HAP-1 (cell line): Measurements from ENCODE around the gene ACY1.
"Not testable (repeated sequence)": the region's sequence is repeated elsewhere in the genome, so short reads cannot be mapped to it uniquely, and the experiment has no call there.

ENCODE experiments used
- DNase-seq, 2 experiments: peaks; one replicate each; pipeline ENCODE4 v3.0.0-alpha.2; 2016 to 2020; ENCODE audit warnings: low spot score in 2 of 2
- H3K27me3 ChIP-seq: fragments of 250-450 bp; sonication (Bioruptor Pico); 2 replicates; pipeline ENCODE4 v1.5.1; 2020; ENCODE audit warnings: low read depth, mild to moderate bottlenecking, moderate library complexity
- H3K36me3 ChIP-seq: fragments of 250-450 bp; sonication (Bioruptor Pico); replicated peaks from 2 replicates; pipeline ENCODE4 v1.5.1; 2020; ENCODE audit warnings: mild to moderate bottlenecking
- H3K4me1 ChIP-seq: fragments of 250-450 bp; sonication (Bioruptor Pico); 2 replicates; pipeline ENCODE4 v1.5.1; 2020; ENCODE audit warnings: mild to moderate bottlenecking
- H3K4me3 ChIP-seq: fragments of 250-450 bp; sonication (Bioruptor Pico); 2 replicates; pipeline ENCODE4 v1.5.1; 2020; ENCODE audit warnings: mild to moderate bottlenecking, moderate library complexity
- H3K9me3 ChIP-seq: fragments of 250-450 bp; sonication (Bioruptor Pico); 2 replicates; pipeline ENCODE4 v1.5.1; 2020; ENCODE audit warnings: mild to moderate bottlenecking, moderate library complexity
- in situ Hi-C: fragments of 300-500 bp; cut with MboI; formaldehyde crosslinking; loops from 3 replicates; pipeline ENCODE4 v1.14.3; 2020; ENCODE audit warnings: low sequenced_read_pairs, inconsistent platforms, mixed read lengths

The ACY1 gene

GRCh38 chr3:52032702-52033408, 49.5 kb downstream of the ACY1 start:
- in situ Hi-C loops: no loop called here
- Histone ChIP-seq H3K27me3 (no peaks in the 10 kb centered on the region), H3K4me1 (no peaks in the 10 kb centered on the region), H3K9me3 (no peaks in the 10 kb centered on the region), H3K36me3 (no peaks in the 10 kb centered on the region), H3K4me3 (no peak overlapping the region)
- no peak for DNase-seq

GRCh38 chr3:52033748-52034147, 50.4 kb downstream of the ACY1 start:
- H3K36me3 ChIP-seq, H3K4me1 ChIP-seq, H3K27me3 ChIP-seq, DNase-seq, H3K9me3 ChIP-seq, H3K4me3 ChIP-seq, in situ Hi-C loops: not testable (repeated sequence)

- no peak for DNase-seq
- H3K4me1 ChIP-seq: no peaks in the 10 kb centered on the region
- no peaks in the 10 kb centered on the region for H3K9me3 ChIP-seq
- no peak overlapping the region for H3K4me3 ChIP-seq
- no peaks in the 10 kb centered on the region for H3K27me3 ChIP-seq
- in situ Hi-C loops: no loop called here
- no peaks in the 10 kb centered on the region for H3K36me3 ChIP-seq
These were observed 50.9 kb downstream of the ACY1 start for GRCh38 chr3:52034212-52034611.

GRCh38 chr3:52034651-52035050, 51.3 kb downstream of the ACY1 start:
- H3K36me3 ChIP-seq: no peaks in the 10 kb centered on the region

GRCh38 chr3:52036222-52036694, 52.9 kb downstream of the ACY1 start:
- H3K4me3 ChIP-seq: no peak overlapping the region
- in situ Hi-C loops: no loop called here
- H3K27me3 ChIP-seq: no peaks in the 10 kb centered on the region
- H3K4me1 ChIP-seq: peaks cover 8% of the 10 kb centered on the region
- DNase-seq: no peak
- H3K9me3 ChIP-seq: no peaks in the 10 kb centered on the region
- H3K36me3 ChIP-seq: no peaks in the 10 kb centered on the region

More at GRCh38 chr3:52034651-52035050, 51.3 kb downstream of the ACY1 start:
- Histone ChIP-seq H3K27me3 (no peaks in the 10 kb centered on the region), H3K4me3 (no peak overlapping the region), H3K4me1 (peaks cover 3% of the 10 kb centered on the region; the same call in 1 of the 2 replicates), H3K9me3 (no peaks in the 10 kb centered on the region)
- DNase-seq: no peak
- in situ Hi-C loops: no loop called here

- H3K36me3 ChIP-seq: no peaks in the 10 kb centered on the region
- in situ Hi-C loops: no loop called here
- H3K4me1 ChIP-seq: peaks cover 8% of the 10 kb centered on the region
- no peaks in the 10 kb centered on the region for H3K9me3 ChIP-seq
- no peaks in the 10 kb centered on the region for H3K27me3 ChIP-seq
- no peak overlapping the region for H3K4me3 ChIP-seq
- no peak for DNase-seq
These were observed 53.5 kb downstream of the ACY1 start for GRCh38 chr3:52036829-52037228.

- H3K9me3 ChIP-seq: no peaks in the 10 kb centered on the region
- in situ Hi-C loops: no loop called here
- no peaks in the 10 kb centered on the region for H3K27me3 ChIP-seq
- H3K4me1 ChIP-seq: peaks cover 8% of the 10 kb centered on the region
- DNase-seq: no peak
- no peak overlapping the region for H3K4me3 ChIP-seq
- no peaks in the 10 kb centered on the region for H3K36me3 ChIP-seq
These were observed 54.0 kb downstream of the ACY1 start for GRCh38 chr3:52037291-52037690.

GRCh38 chr3:52038227-52038626, 54.9 kb downstream of the ACY1 start:
- no peak for DNase-seq
- Histone ChIP-seq H3K9me3 (no peaks in the 10 kb centered on the region), H3K36me3 (no peaks in the 10 kb centered on the region), H3K4me3 (no peak overlapping the region), H3K4me1 (peaks cover 8% of the 10 kb centered on the region), H3K27me3 (no peaks in the 10 kb centered on the region)
- in situ Hi-C loops: no loop called here
